Vagina (tissue), 2 donors: ENCODE results near the gene SLC17A9.

Experiments used
- CTCF ChIP-seq, 3 experiments: fragments of 450-650 bp in 2 of 3; fragments of 200-600 bp in 1 of 3; sonication (generic) in 1 of 3; IDR thresholded peaks; one replicate each; pipeline ENCODE4 v1.5.1; 2017 to 2019; ENCODE audit warnings: antibody characterized with exemption in 3 of 3, mild to moderate bottlenecking in 2 of 3, moderate library complexity in 2 of 3
- POLR2A ChIP-seq, 2 donors: fragments of 450-650 bp; IDR thresholded peaks; one replicate each; pipeline ENCODE4 v1.6.1; 2017; ENCODE audit warnings: antibody characterized with exemption in 2 of 2, mild to moderate bottlenecking in 2 of 2, moderate library complexity in 2 of 2
- POLR2AphosphoS5 ChIP-seq, 2 donors: sonication (generic); formaldehyde crosslinking; IDR thresholded peaks; one replicate each; pipeline ENCODE4 v1.9.0; 2017; ENCODE audit warnings: antibody characterized with exemption in 2 of 2, mild to moderate bottlenecking in 2 of 2, low read depth in 1 of 2; ENCODE audit not compliant: insufficient read depth in 1 of 2

- TF ChIP-seq CTCF (IDR thresholded peaks at IDR 0.05) (no peak), POLR2A (IDR thresholded peaks at IDR 0.05) (no peak), POLR2AphosphoS5 (IDR thresholded peaks at IDR 0.05; ENCODE audit: insufficient read depth in 1 of 2, low read depth in 1 of 2) (no peak)
Measured at GRCh38 chr20:62949153-62949821, 3.2 kb upstream of the SLC17A9 start.
